ENCODE results near the gene BPIFB2. TPM values are rescaled to one million over a fixed set of nuclear protein-coding genes. Genes with fewer than 3 reads are reported as not detected.

BPIFB2 gene
- total RNA-seq, 4 donors from 2014 or later: 0.13 to 138 (median 0.15) TPM; not detected in 1

GRCh38 chr20:33037456-33037855 is 30.0 kb downstream of the BPIFB2 start:
- TF ChIP-seq POLR2A (IDR thresholded peaks at IDR 0.05): no peak
- TF ChIP-seq EP300 (IDR thresholded peaks at IDR 0.05): no peak
- TF ChIP-seq CTCF (IDR thresholded peaks at IDR 0.05): no peak
- no peak for TF ChIP-seq POLR2AphosphoS5 (IDR thresholded peaks at IDR 0.05)
- WGBS, 2 donors (ENCODE audit: low coverage in 1 of 2): 66% methylated on average over 3 of the region's 5 CpGs; no CpG with 5 or more reads in 1 of the 2 donors
- Histone ChIP-seq H3K36me3 (no peaks in the 10 kb centered on the region), H3K4me1 (no peaks in the 10 kb centered on the region), H3K4me3 (no peak overlapping the region), H3K27ac (no peak overlapping the region), H3K27me3 (peaks cover 3% of the 10 kb centered on the region), H3K9me3 (peaks cover 0 to 12% (median 0%) of the 10 kb centered on the region in 3 donors)
- ATAC-seq: no peak

- no peaks in the 10 kb centered on the region for H3K4me1 ChIP-seq
- H3K27me3 ChIP-seq: peaks cover 3% of the 10 kb centered on the region
- H3K36me3 ChIP-seq: no peaks in the 10 kb centered on the region
- no peak overlapping the region for H3K27ac ChIP-seq
- no peak overlapping the region for H3K4me3 ChIP-seq
- TF ChIP-seq POLR2A (IDR thresholded peaks at IDR 0.05): no peak
- no peak for TF ChIP-seq EP300 (IDR thresholded peaks at IDR 0.05)
- no peak for TF ChIP-seq CTCF (IDR thresholded peaks at IDR 0.05)
- TF ChIP-seq POLR2AphosphoS5 (IDR thresholded peaks at IDR 0.05): no peak
- no peak for ATAC-seq
- WGBS, 2 donors (ENCODE audit: low coverage in 1 of 2): 88 to 100% methylated on average over 2 to 4 of the region's 4 CpGs
- H3K9me3 ChIP-seq: peaks cover 0 to 6% (median 0%) of the 10 kb centered on the region in 3 donors
Observed at GRCh38 chr20:33038243-33038642, 30.7 kb downstream of the BPIFB2 start.

DNA sequence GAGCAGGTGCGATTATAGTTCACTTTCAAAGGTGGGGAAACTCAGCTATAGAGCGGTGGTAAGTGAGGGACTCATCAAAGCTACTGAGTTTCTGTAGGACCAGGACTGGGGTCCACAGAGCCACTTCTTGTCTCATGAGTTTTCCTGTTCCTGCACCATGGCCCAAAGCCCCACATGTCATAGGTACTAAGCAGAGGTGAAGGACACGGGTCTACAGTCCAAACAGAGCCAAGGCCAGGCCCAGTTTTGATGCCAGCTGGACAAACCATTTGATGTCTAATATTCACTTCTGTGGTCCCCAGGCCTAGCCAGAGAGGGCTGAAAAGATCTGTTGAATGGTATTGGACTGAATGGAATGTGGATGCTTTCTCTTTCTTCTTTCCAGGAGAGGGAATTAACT is 34.9 kb downstream of the BPIFB2 start:
- ATAC-seq: no peak
- 80 to 83% methylated on average over 1 to 2 of the region's 3 CpGs for WGBS, 2 donors (ENCODE audit: low coverage in 1 of 2)
- H3K36me3 ChIP-seq: no peaks in the 10 kb centered on the region
- H3K27me3 ChIP-seq: peaks cover 6% of the 10 kb centered on the region
- no peak for TF ChIP-seq POLR2AphosphoS5 (IDR thresholded peaks at IDR 0.05)
- no peak for TF ChIP-seq EP300 (IDR thresholded peaks at IDR 0.05)
- TF ChIP-seq POLR2A (IDR thresholded peaks at IDR 0.05): no peak
- TF ChIP-seq CTCF (IDR thresholded peaks at IDR 0.05): no peak
- no peaks in the 10 kb centered on the region for H3K4me1 ChIP-seq
- peaks cover 0 to 21% (median 0%) of the 10 kb centered on the region in 3 donors for H3K9me3 ChIP-seq
- no peak overlapping the region for H3K4me3 ChIP-seq
- no peak overlapping the region for H3K27ac ChIP-seq

GRCh38 chr20:33042983-33043730 is 35.7 kb downstream of the BPIFB2 start:
- 92 to 100% methylated on average over 1 of the region's 2 CpGs for WGBS, 2 donors (ENCODE audit: low coverage in 1 of 2)

More at GRCh38 chr20:33042983-33043730, 35.7 kb downstream of the BPIFB2 start:
- Histone ChIP-seq H3K36me3 (no peaks in the 10 kb centered on the region), H3K4me1 (no peaks in the 10 kb centered on the region), H3K27me3 (peaks cover 6% of the 10 kb centered on the region), H3K9me3 (peaks cover 0 to 21% (median 0%) of the 10 kb centered on the region in 3 donors), H3K27ac (no peak overlapping the region), H3K4me3 (no peak overlapping the region)
- no peak for ATAC-seq
- no peak for TF ChIP-seq CTCF (IDR thresholded peaks at IDR 0.05)
- TF ChIP-seq EP300 (IDR thresholded peaks at IDR 0.05): no peak
